Heart left ventricle (tissue), 13 donors: ENCODE results near the gene MRPS35.

ENCODE experiments used
- POLR2A ChIP-seq, 2 donors: fragments of 450-650 bp; IDR thresholded peaks; one replicate each; pipeline ENCODE4 v1.6.1; 2017; ENCODE audit warnings: antibody characterized with exemption in 2 of 2, mild to moderate bottlenecking in 2 of 2, moderate library complexity in 2 of 2
- TF ChIP-seq, protein P1 (sequence below), 12 donors: fragments of 200-600 bp; sonication (generic) in 4 of 12; IDR thresholded peaks; one replicate each; pipeline versions ENCODE4 v1.5.0 to v1.8.0; 2018 to 2022; ENCODE audit warnings: antibody characterized with exemption in 12 of 12, mild to moderate bottlenecking in 5 of 12
- donor health status: ischemic (EF 13 %, LVEDD 7.1; RV severe dilation, severe dysfunction).
- donor health status: DM: no; HTN: yes; CAD: no.
- donor health status: DM: no; HTN: no; CAD: no.
- donor health status: ischemic (EF 25% LVEDD 6.9; RV normal size, moderate dysfunction).
- donor health status: ischemic (EF 25% LVEDD 5.7; RV mildly dilated, moderate dysfunction).
- donor health status: ischemic (EF 35%, LVEDD 5.7; RV mildly dilated, moderate dysfunction).
- donor health status: nonischemic (EF 11% LVEDD 7.7; RV severe dilation, severe dysfunction).
- donor health status: DM: yes; HTN: yes; CAD: no.
- donor health status: PGD.
- donor health status: ischemic (EF 29% LVEDD 5.4; RV normal size, mild dysfunction).
- donor health status: nonischemic (EF 23%, LVEDD 6.1; RV moderate dilation, normal function).

DNA sequence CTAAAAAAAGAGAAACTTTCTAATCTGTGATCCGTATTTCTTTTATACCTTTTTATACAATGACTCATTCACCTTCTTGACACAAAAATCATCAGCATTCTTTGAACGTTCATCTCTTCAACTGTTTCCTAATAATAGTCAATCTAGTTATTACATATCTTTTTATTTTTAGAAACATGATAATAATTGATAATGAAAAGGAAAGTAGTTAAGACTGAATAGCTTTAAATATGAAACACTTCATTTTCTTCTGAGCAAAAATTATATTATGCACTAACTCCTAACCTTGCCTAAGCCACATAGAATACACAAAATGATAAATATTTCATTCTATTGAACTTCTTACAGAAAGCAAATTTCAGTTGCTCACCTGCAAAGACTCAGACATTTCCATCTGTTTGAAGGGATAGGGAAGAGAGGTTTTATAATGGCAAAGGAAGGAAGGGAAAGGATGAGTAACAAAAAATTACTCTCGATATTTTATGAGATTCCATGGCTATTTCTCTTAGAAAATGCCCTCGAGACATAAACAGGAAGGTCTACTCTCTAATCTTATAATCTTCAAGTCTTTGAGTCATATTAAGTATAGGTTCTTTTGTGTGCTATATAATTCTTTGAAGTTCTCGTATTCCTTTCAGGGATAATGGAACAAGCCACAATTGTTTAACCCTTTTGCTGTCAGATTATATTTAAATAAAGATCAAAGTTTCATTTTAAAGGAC, 61.9 kb downstream of the MRPS35 start:
- TF ChIP-seq, protein P1, sequence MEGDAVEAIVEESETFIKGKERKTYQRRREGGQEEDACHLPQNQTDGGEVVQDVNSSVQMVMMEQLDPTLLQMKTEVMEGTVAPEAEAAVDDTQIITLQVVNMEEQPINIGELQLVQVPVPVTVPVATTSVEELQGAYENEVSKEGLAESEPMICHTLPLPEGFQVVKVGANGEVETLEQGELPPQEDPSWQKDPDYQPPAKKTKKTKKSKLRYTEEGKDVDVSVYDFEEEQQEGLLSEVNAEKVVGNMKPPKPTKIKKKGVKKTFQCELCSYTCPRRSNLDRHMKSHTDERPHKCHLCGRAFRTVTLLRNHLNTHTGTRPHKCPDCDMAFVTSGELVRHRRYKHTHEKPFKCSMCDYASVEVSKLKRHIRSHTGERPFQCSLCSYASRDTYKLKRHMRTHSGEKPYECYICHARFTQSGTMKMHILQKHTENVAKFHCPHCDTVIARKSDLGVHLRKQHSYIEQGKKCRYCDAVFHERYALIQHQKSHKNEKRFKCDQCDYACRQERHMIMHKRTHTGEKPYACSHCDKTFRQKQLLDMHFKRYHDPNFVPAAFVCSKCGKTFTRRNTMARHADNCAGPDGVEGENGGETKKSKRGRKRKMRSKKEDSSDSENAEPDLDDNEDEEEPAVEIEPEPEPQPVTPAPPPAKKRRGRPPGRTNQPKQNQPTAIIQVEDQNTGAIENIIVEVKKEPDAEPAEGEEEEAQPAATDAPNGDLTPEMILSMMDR (IDR thresholded peaks at IDR 0.05): no peak
- no peak for TF ChIP-seq POLR2A (IDR thresholded peaks at IDR 0.05)
